Measurements from ENCODE around the gene NHS.

NHS gene

DNA sequence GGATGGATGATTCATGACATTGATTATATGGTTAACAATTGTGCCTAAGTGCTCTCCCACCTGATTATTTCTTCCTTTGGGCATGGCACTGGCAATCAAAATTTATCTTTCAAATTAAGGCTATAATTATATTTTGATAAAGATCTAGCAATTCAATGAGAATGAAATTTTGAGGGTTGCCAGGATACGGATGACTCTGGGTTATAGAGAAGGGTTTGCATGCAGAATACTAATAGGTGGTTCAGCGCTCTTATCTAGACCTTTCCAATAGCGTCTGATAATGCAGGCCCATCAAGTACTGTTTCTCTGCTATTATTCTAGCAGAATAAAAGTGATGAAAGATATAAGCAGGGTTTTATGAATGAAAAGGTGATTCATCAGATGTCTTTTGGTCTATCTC lies 287.4 kb downstream of the NHS start:
- Histone ChIP-seq H3K36me3 (ENCODE audit: insufficient read depth, low read length) (no peaks in the 10 kb centered on the region), H3K9ac (ENCODE audit: low read depth, low read length) (no peak overlapping the region), H3K4me2 (ENCODE audit: low read length) (no peak overlapping the region), H3K4me3 (ENCODE audit: low read length) (no peak overlapping the region), H3K9me3 (replicated peaks; ENCODE audit: low read length) (no peaks in the 10 kb centered on the region), H3K27me3 (ENCODE audit: control insufficient read depth, insufficient read depth, low read length) (no peaks in the 10 kb centered on the region), H3K4me1 (ENCODE audit: control insufficient read depth, insufficient read depth, low read length) (no peaks in the 10 kb centered on the region)

DNA sequence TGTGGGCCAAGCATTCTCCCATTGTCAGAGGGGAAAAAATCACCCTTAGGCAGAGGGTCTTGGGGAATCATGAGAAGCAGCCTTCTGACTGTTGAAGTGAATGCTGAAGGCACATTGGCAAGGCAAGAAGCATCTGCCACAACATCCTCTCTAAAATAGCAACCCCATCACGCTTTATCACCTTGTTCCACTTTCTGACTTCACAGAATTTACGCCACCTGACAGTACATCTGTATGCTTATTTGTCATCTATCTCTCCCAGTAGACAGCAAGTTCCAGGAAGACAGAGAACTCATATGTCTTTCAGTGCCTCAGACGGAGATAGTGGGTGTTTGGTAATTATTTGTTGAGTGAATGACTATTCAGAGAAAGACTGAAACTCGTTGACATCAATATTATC lies 293.9 kb downstream of the NHS start:
- Histone ChIP-seq H3K4me2 (ENCODE audit: low read length) (no peak overlapping the region), H3K27me3 (ENCODE audit: control insufficient read depth, insufficient read depth, low read length) (peaks cover 3% of the 10 kb centered on the region), H3K4me3 (ENCODE audit: low read length) (no peak overlapping the region), H3K9me3 (replicated peaks; ENCODE audit: low read length) (no peaks in the 10 kb centered on the region), H3K9ac (ENCODE audit: low read depth, low read length) (no peak overlapping the region), H3K36me3 (ENCODE audit: insufficient read depth, low read length) (no peaks in the 10 kb centered on the region), H3K4me1 (ENCODE audit: control insufficient read depth, insufficient read depth, low read length) (no peaks in the 10 kb centered on the region)

DNA sequence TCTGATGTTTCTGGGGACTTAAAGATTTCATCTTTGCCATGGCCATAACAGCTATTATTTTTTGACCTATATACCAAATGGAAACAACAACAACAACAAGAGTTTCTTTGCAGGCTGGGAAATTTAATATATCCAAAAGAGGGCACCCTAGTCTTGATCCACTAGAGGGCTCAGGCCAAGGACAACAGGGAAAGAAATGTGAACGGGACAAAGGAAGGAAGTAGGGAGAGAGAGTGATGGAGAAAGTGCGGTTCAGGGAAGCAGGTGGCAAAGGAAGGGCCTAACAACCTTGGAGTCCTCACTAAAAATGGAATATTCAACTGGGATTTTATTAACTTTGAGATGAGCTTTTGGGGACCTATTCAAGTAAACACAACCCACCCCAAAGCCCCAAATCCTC lies 294.5 kb downstream of the NHS start:
- peaks cover 3% of the 10 kb centered on the region for H3K27me3 ChIP-seq (ENCODE audit: control insufficient read depth, insufficient read depth, low read length)
- H3K4me2 ChIP-seq (ENCODE audit: low read length), result no peak overlapping the region
- H3K9me3 ChIP-seq (replicated peaks; ENCODE audit: low read length), result no peaks in the 10 kb centered on the region
- no peaks in the 10 kb centered on the region for H3K4me1 ChIP-seq (ENCODE audit: control insufficient read depth, insufficient read depth, low read length)
- H3K4me3 ChIP-seq (ENCODE audit: low read length), result no peak overlapping the region
- no peak overlapping the region for H3K9ac ChIP-seq (ENCODE audit: low read depth, low read length)
- H3K36me3 ChIP-seq (ENCODE audit: insufficient read depth, low read length), result no peaks in the 10 kb centered on the region

DNA sequence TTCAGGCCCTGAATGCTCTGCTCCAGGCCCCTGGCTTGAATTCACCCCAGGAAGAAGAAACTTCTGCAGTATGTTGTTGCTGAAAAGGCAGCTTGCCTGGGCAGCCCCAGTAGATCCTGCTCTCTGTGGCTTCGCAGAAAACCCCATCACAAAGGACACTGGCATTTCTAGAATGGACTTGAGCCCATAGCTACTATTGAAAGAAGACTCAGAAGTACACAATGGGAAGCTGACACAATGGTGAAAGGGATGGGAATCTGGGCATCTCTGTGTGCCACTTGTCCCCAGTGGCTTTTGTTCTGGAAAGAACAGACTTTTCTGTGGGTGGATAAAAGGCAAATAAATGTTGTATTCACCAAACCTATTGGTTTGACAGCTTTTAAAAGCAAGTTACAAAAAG lies 294.9 kb downstream of the NHS start:
- Histone ChIP-seq H3K4me2 (ENCODE audit: low read length) (no peak overlapping the region), H3K9ac (ENCODE audit: low read depth, low read length) (no peak overlapping the region), H3K9me3 (replicated peaks; ENCODE audit: low read length) (no peaks in the 10 kb centered on the region), H3K36me3 (ENCODE audit: insufficient read depth, low read length) (no peaks in the 10 kb centered on the region), H3K4me1 (ENCODE audit: control insufficient read depth, insufficient read depth, low read length) (no peaks in the 10 kb centered on the region), H3K4me3 (ENCODE audit: low read length) (no peak overlapping the region), H3K27me3 (ENCODE audit: control insufficient read depth, insufficient read depth, low read length) (peaks cover 3% of the 10 kb centered on the region)

DNA sequence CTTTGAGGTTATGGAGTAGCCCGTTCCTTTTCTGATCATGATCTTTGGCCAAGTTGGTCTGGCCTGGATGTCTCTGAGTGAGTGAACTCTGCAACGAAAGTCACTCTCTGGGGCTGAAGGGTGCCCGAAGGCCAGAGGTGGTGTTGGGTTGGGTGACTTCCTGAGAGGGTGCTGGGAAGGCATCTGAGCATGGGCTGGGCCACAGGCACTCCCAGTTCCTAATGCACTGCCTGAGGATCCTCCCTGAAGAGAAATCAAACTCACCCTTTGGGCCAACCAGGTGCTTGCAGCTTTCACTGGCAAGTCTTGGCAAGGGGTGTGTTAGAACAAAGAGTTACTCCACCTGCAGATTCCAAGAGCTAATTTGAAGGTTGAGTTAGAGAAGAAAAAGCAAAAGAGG lies 295.9 kb downstream of the NHS start:
- no peak overlapping the region for H3K9ac ChIP-seq (ENCODE audit: low read depth, low read length)
- H3K4me2 ChIP-seq (ENCODE audit: low read length), result no peak overlapping the region
- no peaks in the 10 kb centered on the region for H3K4me1 ChIP-seq (ENCODE audit: control insufficient read depth, insufficient read depth, low read length)
- no peaks in the 10 kb centered on the region for H3K9me3 ChIP-seq (replicated peaks; ENCODE audit: low read length)
- no peak overlapping the region for H3K4me3 ChIP-seq (ENCODE audit: low read length)
- no peaks in the 10 kb centered on the region for H3K36me3 ChIP-seq (ENCODE audit: insufficient read depth, low read length)
- H3K27me3 ChIP-seq (ENCODE audit: control insufficient read depth, insufficient read depth, low read length), result peaks cover 3% of the 10 kb centered on the region

DNA sequence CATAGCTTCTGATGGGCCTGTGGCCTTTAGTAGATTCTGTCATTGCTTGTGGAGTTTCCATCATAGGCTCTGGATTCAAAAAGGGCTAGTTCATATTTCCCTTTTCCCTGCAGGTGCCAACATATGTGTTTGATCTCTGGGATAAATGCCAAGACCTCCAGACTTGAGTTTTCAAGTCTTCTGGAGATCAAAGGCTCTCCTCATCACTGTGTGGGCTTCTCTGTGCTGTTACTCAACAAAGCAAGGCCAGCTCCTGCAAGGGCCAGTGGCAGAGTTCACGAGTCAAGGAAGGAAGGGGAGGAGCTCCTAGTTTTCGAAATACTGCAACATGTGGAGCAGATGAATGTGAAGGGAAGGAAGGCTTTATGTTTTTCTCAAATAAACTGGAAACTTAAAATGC lies 299.6 kb downstream of the NHS start:
- Histone ChIP-seq H3K4me3 (ENCODE audit: low read length) (no peak overlapping the region), H3K27me3 (ENCODE audit: control insufficient read depth, insufficient read depth, low read length) (peaks cover 3% of the 10 kb centered on the region), H3K9ac (ENCODE audit: low read depth, low read length) (no peak overlapping the region), H3K36me3 (ENCODE audit: insufficient read depth, low read length) (no peaks in the 10 kb centered on the region), H3K4me2 (ENCODE audit: low read length) (no peak overlapping the region), H3K9me3 (replicated peaks; ENCODE audit: low read length) (no peaks in the 10 kb centered on the region), H3K4me1 (ENCODE audit: control insufficient read depth, insufficient read depth, low read length) (no peaks in the 10 kb centered on the region)

DNA sequence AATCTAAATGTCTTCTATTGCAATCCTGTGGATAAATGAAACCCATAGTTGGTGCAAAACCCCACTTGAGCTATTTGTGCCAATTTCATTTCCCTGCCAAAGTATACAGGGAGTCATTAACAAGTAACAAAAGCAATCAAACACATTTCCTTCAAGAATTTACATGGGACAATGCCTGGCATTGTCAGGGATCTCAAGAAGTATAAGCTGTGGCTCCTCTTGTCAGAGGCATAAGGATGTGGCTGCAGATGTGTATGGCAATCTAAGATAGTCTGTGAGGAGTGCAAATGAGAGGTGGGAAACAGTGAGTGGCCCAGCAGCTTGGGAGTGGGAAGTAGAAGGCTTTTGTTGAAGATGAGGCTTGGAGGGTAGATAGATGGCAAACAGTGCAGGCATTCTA lies 304.3 kb downstream of the NHS start:
- no peak overlapping the region for H3K9ac ChIP-seq (ENCODE audit: low read depth, low read length)
- H3K9me3 ChIP-seq (replicated peaks; ENCODE audit: low read length), result no peaks in the 10 kb centered on the region
- H3K36me3 ChIP-seq (ENCODE audit: insufficient read depth, low read length), result no peaks in the 10 kb centered on the region
- H3K4me2 ChIP-seq (ENCODE audit: low read length), result no peak overlapping the region
- H3K4me1 ChIP-seq (ENCODE audit: control insufficient read depth, insufficient read depth, low read length), result no peaks in the 10 kb centered on the region
- no peaks in the 10 kb centered on the region for H3K27me3 ChIP-seq (ENCODE audit: control insufficient read depth, insufficient read depth, low read length)
- H3K4me3 ChIP-seq (ENCODE audit: low read length), result no peak overlapping the region

DNA sequence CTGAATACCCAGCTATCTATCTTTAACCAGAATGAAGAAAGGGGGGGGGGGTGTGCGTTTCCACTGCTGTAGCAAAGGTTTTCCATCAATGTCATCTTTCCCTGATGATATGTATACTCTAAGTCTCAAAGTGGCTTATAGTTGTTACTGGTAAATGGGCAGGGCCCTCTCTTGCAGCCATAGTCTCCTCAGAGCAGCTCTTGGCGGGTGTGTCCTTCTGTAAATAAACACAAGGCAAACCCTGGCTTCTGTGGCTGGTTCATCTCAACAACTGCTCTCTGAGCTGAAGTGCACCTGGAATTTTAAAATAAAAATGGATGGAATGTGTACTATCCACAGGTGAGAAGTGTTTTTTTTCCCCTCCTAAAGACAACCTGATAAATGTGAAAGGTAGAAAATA lies 304.8 kb downstream of the NHS start:
- Histone ChIP-seq H3K4me3 (ENCODE audit: low read length) (no peak overlapping the region), H3K9ac (ENCODE audit: low read depth, low read length) (no peak overlapping the region), H3K27me3 (ENCODE audit: control insufficient read depth, insufficient read depth, low read length) (no peaks in the 10 kb centered on the region), H3K9me3 (replicated peaks; ENCODE audit: low read length) (no peaks in the 10 kb centered on the region), H3K36me3 (ENCODE audit: insufficient read depth, low read length) (no peaks in the 10 kb centered on the region), H3K4me2 (ENCODE audit: low read length) (no peak overlapping the region), H3K4me1 (ENCODE audit: control insufficient read depth, insufficient read depth, low read length) (no peaks in the 10 kb centered on the region)

DNA sequence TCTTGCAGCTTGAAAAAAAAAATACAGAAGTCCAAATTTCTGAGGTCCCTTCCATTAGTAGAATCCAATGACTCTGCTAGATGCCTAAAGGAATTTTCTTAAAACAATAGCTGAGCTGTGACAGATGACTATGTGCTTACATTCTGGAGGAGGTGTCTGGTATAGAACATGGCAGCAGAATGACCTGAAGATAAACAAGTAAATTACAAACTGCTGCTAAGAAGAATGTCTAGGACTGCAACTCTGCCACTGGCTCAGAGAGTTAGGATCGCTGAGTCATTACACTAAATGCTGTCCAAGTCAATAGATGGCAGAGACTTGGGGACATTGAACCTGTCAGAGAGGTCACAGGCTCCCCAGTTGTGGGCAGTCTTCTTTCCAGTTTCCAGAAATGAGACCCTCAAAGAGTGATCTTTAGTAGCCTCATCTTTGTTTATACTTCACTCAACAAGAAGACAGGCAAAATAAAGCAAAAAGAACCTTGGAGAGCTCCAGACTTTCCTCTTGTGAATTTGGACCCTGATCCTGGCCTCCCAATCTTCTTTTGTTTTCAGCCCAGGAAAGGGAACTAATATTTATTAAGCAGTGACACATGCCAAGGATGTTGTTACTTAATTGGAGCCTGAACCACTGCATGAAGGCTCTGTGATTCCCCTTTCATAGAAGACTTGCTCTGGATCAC lies 305.9 kb downstream of the NHS start:
- no peak overlapping the region for H3K4me3 ChIP-seq (ENCODE audit: low read length)
- no peak overlapping the region for H3K4me2 ChIP-seq (ENCODE audit: low read length)
- no peak overlapping the region for H3K9ac ChIP-seq (ENCODE audit: low read depth, low read length)
- H3K36me3 ChIP-seq (ENCODE audit: insufficient read depth, low read length), result no peaks in the 10 kb centered on the region
- no peaks in the 10 kb centered on the region for H3K4me1 ChIP-seq (ENCODE audit: control insufficient read depth, insufficient read depth, low read length)
- no peaks in the 10 kb centered on the region for H3K27me3 ChIP-seq (ENCODE audit: control insufficient read depth, insufficient read depth, low read length)
- no peaks in the 10 kb centered on the region for H3K9me3 ChIP-seq (replicated peaks; ENCODE audit: low read length)

DNA sequence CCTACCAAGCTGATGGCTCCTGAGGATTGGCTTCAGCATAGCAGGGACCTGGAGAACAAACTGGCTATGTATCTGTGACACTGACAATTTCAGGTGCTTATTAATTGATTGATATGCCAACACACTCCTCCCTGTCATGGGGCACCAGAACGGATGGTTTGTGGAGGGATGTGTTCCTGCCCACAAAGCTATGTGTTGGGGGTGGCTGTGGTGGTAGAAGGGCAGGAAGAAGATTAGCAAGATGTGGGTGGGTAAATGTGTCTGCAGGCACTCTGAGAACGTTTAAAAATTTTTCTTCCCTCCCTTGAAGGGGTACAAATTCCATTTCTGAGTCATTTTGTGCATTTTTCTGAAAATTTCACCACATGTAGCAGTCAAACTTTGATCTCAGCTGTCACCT lies 307.3 kb downstream of the NHS start:
- Histone ChIP-seq H3K27me3 (ENCODE audit: control insufficient read depth, insufficient read depth, low read length) (peaks cover 3% of the 10 kb centered on the region), H3K9me3 (replicated peaks; ENCODE audit: low read length) (no peaks in the 10 kb centered on the region), H3K4me3 (ENCODE audit: low read length) (no peak overlapping the region), H3K4me1 (ENCODE audit: control insufficient read depth, insufficient read depth, low read length) (no peaks in the 10 kb centered on the region), H3K4me2 (ENCODE audit: low read length) (no peak overlapping the region), H3K9ac (ENCODE audit: low read depth, low read length) (no peak overlapping the region), H3K36me3 (ENCODE audit: insufficient read depth, low read length) (no peaks in the 10 kb centered on the region)

DNA sequence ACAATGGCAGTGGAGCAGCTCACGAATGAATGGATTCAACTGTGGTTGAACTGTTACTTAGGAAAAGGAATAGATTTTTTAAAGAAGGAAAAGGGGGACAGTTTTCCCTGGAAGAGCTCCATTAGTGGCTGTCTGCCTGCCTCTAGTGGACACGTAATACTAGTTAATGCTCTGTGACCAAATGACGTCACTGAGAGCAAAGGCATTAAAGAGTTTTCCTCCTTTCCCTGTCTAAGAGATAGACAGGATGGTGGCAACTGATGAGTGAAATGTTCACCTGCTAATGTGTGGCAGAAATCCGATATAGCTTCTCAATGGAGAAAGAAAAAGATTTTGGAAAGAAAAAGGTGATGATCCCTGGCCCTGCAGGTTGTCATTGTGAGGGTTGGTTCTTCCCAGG lies 310.0 kb downstream of the NHS start:
- no peak overlapping the region for H3K9ac ChIP-seq (ENCODE audit: low read depth, low read length)
- H3K4me1 ChIP-seq (ENCODE audit: control insufficient read depth, insufficient read depth, low read length), result no peaks in the 10 kb centered on the region
- H3K4me3 ChIP-seq (ENCODE audit: low read length), result no peak overlapping the region
- H3K9me3 ChIP-seq (replicated peaks; ENCODE audit: low read length), result no peaks in the 10 kb centered on the region
- H3K36me3 ChIP-seq (ENCODE audit: insufficient read depth, low read length), result no peaks in the 10 kb centered on the region
- peaks cover 3% of the 10 kb centered on the region for H3K27me3 ChIP-seq (ENCODE audit: control insufficient read depth, insufficient read depth, low read length)
- no peak overlapping the region for H3K4me2 ChIP-seq (ENCODE audit: low read length)

DNA sequence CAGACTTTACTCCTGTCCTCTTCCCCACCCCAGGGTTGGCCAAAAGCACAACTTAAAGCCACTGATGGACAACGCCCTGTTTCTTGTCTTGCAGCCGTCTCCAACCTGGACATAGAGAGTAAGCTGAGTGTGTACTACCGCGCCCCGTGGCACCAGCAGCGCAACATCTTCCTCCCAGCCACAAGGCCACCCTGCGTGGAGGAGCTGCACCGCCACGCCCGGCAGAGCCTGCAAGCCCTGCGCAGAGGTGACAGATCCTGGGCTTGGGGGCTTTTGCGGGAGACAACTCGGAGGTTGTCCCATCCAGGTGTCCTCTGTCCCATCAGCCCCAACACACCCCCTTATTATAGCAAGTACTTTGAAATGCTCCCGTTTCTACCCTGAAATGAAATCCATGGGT lies 312.6 kb downstream of the NHS start:
- H3K9ac ChIP-seq (ENCODE audit: low read depth, low read length), result no peak overlapping the region
- no peaks in the 10 kb centered on the region for H3K9me3 ChIP-seq (replicated peaks; ENCODE audit: low read length)
- no peaks in the 10 kb centered on the region for H3K4me1 ChIP-seq (ENCODE audit: control insufficient read depth, insufficient read depth, low read length)
- peaks cover 7% of the 10 kb centered on the region for H3K27me3 ChIP-seq (ENCODE audit: control insufficient read depth, insufficient read depth, low read length)
- no peak overlapping the region for H3K4me2 ChIP-seq (ENCODE audit: low read length)
- H3K36me3 ChIP-seq (ENCODE audit: insufficient read depth, low read length), result no peaks in the 10 kb centered on the region
- no peak overlapping the region for H3K4me3 ChIP-seq (ENCODE audit: low read length)

All from skeletal muscle satellite cell (primary cell).